Midbrain (tissue), 1 donor: ENCODE measurements around the gene SNAPC4.
"Not testable (repeated sequence)": the region's sequence is repeated elsewhere in the genome, so short reads cannot be mapped to it uniquely, and the experiment has no call there.

Source experiments
- DNase-seq: peaks from one replicate; lab custom pipeline; 2025; lab: John Stamatoyannopoulos, UW

SNAPC4 gene

GRCh38 chr9:136433849-136434579 lies 34.0 kb upstream of the SNAPC4 start:
- DNase-seq, result no peak

- no peak for DNase-seq
Observed at GRCh38 chr9:136433043-136433715, 33.2 kb upstream of the SNAPC4 start.

GRCh38 chr9:136432591-136432990 lies 32.6 kb upstream of the SNAPC4 start:
- no peak for DNase-seq

- no peak for DNase-seq
Observed at GRCh38 chr9:136431782-136432350, 31.9 kb upstream of the SNAPC4 start.

- DNase-seq, result no peak
Observed at GRCh38 chr9:136430588-136431234, 30.7 kb upstream of the SNAPC4 start.

GRCh38 chr9:136429683-136430491 lies 29.9 kb upstream of the SNAPC4 start:
- DNase-seq, result no peak

- DNase-seq, result no peak
Observed at GRCh38 chr9:136429075-136429628, 29.2 kb upstream of the SNAPC4 start.

- DNase-seq, result no peak
Observed at GRCh38 chr9:136426787-136427186, 26.8 kb upstream of the SNAPC4 start.

GRCh38 chr9:136425367-136425766 lies 25.4 kb upstream of the SNAPC4 start:
- DNase-seq, result not testable (repeated sequence)

- no peak for DNase-seq
Observed at GRCh38 chr9:136424750-136425362, 24.9 kb upstream of the SNAPC4 start.

- no peak for DNase-seq
Observed at GRCh38 chr9:136423432-136424146, 23.6 kb upstream of the SNAPC4 start.

GRCh38 chr9:136422876-136423275 lies 22.9 kb upstream of the SNAPC4 start:
- DNase-seq, result no peak

- DNase-seq, result no peak
Observed at GRCh38 chr9:136421791-136422190, 21.8 kb upstream of the SNAPC4 start.

GRCh38 chr9:136419092-136419420 lies 19.1 kb upstream of the SNAPC4 start:
- no peak for DNase-seq

- DNase-seq, result no peak
Observed at GRCh38 chr9:136418182-136419091, 18.5 kb upstream of the SNAPC4 start.

- DNase-seq, result no peak
Observed at GRCh38 chr9:136416914-136417313, 16.9 kb upstream of the SNAPC4 start.

- no peak for DNase-seq
Observed at GRCh38 chr9:136416427-136416826, 16.5 kb upstream of the SNAPC4 start.

GRCh38 chr9:136412962-136413361 lies 13.0 kb upstream of the SNAPC4 start:
- DNase-seq, result no peak

GRCh38 chr9:136411378-136411777 lies 11.4 kb upstream of the SNAPC4 start:
- no peak for DNase-seq
